GM21360 (cell line): Measurements from ENCODE around the gene KTI12.
"Not testable (repeated sequence)": the region's sequence is repeated elsewhere in the genome, so short reads cannot be mapped to it uniquely, and the experiment has no call there.

Experiments
- ATAC-seq: cut with Tn5 transposase; IDR thresholded peaks from one replicate; pipeline ENCODE4 v1.9.1; 2021; ENCODE audit warnings: mild to moderate bottlenecking, moderate library complexity; ENCODE audit not compliant: unreplicated experiment

The KTI12 gene

DNA sequence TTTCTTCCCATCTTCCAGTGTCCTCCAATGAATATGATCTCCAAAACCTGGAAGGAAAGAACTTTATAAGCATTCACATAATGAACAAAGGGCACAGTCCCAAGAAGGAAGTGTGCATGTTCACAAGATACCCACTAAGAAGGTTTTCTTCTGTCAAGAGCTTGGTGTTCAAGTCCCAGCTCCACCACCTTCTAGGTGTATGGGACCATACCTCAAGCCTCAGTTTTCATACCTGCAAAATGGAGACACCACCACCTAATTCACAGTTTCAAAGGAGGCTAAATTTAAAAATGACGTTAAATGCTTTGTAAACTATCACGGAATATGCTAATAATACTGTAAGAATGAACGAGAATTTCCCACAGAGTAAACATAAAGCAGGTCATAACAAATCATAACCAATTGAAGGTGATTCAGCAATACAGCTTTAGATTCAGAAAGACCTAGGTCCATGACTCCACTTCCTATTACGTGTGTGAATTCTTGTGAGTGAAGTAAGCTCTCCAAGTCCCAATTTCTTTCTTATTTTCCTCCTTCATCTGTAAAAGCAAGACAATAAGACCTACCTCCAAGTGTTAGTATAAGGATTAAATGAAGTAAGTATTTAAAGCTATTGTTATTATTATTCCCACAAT is 8.1 kb upstream of the KTI12 start:
- no peak for ATAC-seq

DNA sequence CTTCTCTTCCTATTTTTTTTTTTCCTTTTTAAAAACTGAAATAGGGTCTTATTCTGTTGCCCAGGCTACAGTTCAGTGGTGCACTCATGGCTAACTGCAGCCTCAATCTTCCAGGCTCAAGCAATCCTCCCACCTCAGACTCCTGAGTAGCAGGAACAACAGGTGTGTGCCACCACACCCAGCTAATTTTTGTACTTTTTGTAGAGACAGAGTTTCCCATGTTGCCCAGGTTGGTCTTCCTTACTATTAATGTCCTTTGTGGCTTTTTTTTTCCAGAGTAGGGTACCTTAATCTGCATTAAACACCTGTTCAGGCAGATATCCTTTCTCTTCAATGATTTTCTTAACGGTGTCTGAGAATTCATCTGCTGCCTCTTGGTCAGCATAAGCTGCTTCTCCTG is 4.3 kb upstream of the KTI12 start:
- ATAC-seq = no peak

DNA sequence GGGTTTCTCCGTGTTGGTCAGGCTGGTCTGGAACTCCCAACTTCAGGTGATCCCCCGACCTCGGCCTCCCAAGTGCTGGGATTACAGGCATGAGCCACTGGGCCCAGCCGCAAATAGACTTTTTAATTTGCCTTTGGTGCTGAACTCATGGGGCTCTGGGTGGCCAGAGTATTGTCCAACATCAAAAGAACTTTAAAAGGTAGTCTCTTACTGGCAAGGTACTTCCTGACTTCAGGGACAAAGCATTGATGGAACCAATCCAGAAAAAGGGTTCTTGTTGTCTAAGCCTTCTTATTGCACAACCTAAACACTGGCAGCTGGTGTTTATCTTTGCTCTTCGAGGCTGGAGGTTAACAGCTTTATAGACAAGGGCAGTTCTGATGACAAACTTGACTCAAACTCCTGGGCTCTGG is 3.8 kb upstream of the KTI12 start:
- no peak for ATAC-seq

DNA sequence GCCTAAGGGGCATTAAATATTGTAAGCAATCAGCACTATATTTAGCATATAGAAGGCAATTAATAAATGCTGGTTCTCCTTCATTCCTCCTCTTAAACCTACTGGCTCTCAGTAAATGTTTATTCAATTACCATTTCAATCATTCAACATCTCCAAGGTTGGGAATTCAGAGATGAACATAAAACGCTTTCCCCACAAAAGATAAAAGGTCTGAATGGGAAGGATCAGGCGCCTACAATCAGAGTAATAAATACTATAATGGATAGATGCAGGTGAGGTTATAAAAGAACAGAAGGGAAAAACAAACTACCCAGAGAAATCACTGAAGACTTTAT is 407 bp upstream of the KTI12 start:
- ATAC-seq = no peak

DNA sequence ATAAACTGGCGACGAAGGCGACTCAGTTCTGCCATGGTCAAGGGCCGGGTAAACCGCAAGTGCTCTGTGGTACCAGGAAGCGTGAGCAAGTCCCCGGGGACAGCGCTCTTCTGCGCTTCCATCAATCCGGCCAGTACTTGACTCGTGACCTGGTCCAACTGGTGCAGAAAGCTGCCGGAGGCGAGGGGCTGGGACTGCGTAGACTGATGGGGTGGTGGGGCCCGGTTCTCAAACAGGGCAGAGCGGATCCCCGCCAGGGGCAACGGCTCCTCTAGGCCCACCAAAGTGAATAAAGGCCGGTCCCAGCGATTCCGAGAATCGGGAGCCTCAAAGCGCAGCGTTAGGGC is 852 bp downstream of the KTI12 start:
- no peak for ATAC-seq

DNA sequence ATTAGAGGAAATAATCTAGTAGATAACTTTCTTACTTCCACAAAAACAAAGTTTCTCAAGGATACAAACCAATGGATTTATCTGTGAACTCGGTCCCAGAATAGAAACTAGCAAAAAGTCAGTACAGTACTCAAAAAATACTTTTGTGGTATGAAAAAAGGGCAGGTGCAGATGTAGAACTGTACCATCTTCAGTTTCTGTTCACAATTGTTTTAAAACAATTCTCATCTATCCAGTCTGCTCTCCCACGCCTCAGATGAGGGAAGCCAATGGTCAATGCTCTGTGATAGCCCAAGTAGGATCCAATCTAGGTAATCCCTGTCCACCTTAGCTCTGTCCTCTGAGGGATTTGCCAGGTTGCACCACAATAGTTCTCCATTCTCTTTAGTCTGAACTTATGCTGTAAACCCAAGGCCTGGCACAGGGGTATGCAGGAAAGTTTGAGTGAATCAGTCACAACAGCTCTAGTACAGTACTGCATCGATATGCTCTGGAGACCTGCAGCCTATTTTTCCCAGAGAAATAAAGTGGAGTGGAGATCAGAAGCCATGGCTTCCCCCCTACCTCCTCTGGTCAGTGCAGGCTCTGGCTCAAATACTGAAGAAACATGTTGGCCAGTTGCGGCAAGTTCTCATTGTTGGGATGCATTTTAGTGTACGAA is 1.4 kb downstream of the KTI12 start:
- ATAC-seq = no peak

DNA sequence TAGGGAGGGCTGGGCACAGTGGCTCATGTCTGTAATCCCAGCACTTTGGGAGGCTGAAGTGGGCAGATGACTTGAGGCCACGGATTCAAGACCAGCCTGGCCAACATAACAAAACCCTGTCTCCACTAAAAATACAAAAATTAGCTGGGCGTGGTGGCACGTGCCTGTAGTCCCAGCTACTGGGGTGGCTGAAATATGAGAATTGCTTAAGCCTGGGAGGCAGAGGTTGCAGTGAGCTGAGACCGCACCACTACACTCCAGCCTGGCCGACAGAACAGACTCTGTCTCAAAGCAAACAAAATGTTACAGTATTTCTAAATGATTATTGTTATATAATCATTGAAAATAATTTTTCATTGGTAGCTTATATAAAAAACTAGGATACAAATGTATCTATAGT is 4.8 kb downstream of the KTI12 start:
- not testable (repeated sequence) for ATAC-seq

DNA sequence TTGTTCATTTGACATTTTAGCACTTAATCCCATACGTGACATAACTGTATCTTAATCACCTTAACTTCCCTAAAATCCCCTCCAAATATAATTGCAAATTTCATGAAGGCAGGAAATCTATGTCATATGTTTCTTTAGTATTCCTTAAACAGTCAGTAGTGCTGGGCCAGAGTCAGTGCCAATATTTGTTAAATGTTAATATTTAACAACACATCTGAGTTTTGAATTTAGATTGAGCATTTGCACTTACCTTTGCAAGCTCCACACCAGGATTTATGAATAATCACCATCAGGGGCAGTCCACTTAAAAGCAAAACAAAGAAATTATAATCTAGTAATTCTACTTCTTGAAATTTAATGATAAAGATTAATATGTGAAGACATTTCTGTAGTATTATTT is 5.3 kb downstream of the KTI12 start:
- ATAC-seq = no peak

DNA sequence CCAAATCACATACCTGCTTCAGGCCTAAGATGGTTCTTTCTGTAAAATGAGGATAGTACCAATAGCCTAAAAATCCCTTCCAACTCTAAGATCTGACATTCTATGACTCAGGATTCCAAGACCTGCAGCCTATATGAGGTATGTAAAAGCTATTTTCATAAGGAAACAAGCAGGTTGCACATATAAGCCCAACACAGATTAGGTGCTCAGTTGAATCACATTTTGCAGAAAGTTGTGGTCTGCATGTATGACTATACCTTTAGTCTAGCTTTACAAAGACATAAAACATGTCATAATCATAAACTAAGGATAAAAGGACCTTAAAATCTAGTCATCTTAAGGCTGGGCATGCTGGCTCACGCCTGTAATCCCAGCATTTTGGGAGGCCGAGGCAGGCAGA is 7.3 kb downstream of the KTI12 start:
- ATAC-seq = no peak

DNA sequence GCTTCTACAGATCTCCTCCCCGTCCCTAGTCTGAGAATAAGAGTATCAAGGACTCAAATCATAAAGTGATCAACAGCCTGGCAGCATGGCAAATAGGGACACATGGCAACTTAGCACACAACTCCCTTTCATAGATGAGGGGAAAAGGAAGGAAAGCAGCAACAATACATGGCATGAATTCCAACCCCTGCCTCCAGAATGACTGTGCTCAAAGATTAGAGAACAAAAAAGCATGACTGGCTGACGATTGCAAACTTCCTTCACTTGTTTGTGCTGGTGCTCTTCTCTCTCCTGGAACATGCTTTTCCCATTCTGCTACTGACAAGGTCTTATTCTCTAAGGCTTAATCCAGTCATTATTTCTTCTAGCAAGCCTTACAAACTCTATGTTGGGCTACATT is 11.5 kb downstream of the KTI12 start:
- ATAC-seq = no peak

DNA sequence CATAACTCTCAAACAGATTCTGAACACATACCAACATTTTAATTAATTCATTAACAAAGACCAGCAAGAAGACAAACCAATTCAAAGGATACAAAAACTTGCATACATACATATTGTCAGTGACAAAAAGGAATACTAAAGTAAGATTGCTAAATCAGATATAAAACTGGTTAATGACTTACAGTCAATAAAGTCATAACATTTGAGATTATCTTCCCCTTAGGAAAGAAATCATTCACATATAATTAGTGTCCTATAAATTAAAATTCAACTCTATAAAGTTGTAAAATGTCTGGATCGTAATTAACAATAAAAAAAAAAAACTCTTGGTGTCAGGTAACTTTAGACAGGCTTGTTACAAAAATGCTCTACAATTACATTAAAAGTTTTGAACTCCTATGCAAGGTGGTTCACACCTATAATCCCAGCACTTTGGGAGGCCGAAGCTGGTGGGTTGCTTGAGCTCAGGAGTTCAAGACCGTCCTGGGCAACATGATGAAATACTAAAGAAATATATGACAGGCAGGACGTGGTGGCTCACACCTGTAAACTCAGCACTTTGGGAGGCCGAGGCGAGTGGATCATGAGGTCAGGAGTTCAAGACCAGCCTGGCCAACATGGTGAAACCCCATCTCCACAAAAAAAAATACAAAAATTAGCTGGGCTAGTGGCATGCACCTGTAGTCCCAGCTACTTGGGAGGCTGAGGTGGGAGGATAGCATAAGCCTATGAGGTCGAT is 25.4 kb downstream of the KTI12 start:
- no peak for ATAC-seq

DNA sequence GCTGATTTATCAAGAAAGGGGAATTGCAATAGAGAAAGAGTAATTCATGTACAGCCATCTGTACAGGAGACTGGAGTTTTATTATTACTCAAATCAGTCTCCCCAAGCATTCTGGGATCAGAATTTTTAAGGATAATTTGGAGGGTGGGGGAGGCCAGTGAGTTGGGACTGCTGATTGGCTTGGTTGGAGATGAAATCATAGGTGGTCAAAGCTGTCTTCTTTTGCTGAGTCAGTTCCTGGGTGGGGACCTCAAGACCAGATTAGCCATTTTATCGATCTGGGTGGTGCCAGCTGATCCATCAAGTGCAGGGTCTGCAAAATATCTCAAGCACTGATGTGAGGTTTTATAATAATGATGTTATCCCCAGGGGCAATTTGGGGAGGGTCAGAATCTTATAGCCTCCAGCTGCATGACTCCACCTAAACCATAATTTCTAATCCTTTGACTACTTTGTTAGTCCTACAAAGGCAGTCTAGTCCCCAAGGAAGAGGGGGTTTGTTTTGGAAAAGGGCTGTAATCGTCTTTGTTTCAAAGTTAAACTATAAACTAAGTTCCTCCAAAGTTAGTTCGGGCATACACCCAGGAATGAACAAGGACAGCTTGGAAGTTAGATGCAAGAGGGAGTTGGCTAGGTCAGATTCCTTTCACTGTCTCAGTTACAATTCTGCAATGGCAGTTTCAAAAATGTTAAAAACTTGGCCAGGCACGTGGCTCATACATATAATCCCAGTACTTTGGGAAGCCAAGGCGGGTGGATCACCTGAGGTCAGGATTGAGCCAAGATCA is 26.2 kb downstream of the KTI12 start:
- ATAC-seq = no peak

DNA sequence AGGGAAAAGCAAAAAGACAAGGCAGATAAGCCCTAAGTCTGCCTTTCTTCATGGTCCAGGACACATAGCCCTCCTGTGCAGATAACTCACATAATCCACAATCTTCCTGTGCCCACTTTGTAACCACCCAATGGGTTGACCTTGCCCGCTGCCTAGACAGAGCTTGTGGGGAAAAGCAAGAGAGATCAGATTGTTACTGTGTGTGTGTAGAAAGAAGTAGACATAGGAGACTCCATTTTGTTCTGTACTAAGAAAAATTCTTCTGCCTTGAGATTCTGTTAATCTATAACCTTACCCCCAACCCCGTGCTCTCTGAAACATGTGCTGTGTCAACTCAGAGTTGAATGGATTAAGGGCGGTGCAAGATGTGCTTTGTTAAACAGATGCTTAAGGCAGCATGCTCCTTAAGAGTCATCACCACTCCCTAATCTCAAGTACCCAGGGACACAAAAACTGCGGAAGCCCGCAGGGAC is 27.5 kb downstream of the KTI12 start:
- not testable (repeated sequence) for ATAC-seq

DNA sequence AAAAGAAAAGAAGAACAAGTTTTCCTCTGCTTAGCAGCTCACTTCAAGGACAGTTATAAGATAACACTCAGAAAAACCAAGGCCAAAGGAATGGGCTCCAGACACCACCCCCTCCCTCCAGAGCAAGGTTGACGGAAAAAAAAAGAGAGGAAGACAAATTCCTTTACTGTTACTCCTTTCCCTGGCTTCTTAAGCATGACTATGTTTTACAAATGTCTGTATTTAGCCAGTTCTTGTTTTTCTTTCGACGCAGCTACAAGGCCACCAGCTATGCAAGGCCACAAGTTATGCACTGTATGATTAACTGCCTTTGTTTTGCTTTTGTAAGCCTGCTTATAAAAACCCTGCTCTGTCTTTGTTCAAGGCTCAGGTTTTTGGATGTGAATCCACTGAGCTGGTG is 28.1 kb downstream of the KTI12 start:
- ATAC-seq = not testable (repeated sequence)

DNA sequence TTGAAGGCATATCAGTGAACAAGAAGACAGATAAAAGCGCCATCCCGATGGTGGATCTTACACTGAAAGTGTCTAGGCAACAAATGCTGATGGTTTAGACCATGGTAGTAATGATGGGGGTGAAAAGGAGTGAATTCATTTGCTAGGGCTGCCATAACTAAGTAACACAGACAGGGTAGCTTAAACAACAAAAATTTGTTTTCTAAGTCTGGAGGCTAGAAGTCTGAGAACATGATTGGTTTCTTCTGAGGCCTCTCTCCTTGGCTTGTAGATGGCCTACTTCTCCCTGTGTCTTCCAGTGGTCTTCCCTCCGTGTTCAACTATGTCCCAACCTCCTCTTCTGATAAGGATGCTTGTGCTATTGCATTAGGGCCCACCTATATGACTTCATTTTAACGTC is 29.7 kb downstream of the KTI12 start:
- ATAC-seq = no peak

DNA sequence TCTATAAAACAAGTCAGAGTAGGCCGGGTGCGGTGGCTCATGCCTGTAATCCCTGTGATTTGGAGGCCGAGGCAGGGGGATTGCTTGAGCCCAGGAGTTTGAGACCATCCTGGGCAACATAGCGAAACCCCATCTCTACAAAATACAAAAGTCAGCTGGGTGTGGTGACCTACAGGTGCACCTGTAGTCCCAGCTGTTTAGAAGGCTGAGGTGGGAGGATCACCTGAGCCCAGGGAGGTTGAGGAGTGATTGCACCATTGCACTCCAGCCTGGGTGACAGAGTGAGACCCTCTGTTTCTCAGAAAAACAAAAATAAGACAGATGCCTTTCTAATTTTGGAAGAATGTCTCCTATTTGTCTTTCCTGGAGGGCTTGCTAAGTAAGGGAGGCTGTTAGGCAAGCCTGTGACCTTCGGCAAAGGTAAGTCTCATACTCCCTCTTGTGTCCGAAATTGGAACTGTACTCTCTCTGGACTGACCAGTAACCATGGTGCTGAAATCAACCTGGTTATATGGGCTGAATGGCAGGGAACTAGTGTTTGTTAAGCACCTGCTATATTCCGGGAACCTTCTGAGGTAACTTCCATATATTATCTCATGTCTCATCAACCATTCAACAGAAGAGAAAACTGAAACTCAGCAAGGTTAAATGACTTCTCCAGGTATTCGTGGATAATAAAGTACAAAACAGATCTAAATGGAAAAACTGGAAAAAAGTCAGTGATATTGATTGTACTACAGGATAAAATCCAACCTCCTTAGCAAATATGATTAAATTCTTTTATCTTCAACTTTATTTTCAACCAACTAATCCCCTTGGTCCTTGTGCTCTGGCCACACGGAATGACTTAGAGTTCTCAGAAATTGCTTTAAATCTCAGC is 31.3 kb downstream of the KTI12 start:
- ATAC-seq = peak; percentile 55

DNA sequence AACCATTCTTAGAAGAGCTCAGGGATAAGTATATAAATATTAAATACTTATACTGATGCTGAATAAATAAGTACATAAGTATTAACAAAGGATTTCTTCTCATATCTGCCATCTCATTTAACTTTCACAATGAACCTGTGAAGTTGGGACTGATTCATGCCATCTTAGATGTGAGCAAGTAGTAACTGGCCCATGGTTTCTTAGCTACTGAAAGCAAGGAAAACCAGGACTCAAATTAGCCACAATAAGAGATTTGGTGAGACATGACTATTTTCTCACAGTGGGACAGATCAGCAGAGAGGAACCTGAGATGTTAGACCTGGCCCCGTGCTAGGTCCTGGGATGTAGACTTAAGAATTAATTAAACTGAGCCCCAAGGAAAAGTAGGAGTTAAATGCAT is 34.9 kb downstream of the KTI12 start:
- no peak for ATAC-seq

DNA sequence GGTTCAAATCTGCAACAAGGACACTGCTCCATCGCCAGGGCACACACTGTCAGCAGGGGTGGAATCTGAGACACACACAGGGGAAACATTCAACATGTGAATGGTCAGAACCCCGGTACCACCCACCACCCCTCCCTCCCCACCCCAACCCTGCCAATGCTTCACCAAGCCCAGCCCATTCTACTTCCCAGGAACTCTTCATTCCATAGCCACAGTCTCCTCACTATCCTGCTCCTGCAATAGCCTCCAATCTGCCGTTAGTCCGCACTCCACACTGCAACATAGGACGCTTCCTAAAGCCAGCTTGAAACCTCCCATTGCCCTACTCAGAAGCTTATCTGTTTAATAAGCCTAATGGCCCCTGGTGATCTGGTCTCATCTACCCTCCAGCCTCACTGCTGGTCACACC is 35.6 kb downstream of the KTI12 start:
- ATAC-seq = no peak

DNA sequence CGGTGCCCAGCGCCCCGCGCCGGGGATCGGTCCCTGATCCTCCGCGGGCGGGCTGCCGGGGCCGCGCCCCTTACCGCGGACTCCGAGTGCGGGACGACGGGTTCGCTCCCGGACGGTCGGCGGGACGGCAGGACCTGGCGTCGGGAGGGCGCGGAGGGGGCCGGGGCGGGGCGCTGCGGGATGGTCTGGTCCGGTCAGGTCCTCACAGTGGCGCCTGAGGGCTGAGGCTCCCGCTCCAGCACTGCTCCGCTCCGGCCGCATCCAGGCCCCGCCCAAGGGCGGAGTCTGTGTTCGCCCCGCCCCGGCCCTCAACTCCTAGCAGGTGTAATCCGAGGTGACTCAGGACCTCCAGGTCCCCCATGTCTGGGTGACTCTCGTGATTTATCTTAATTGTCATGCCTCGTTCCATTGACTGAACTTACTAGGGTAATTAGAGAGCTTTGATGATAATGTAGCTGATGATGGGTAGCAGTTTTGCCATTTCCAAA is 43.1 kb downstream of the KTI12 start, which contains the start of gene RAB3B:
TSS of gene RAB3B (minus strand) at position 223 of the 488 bp plus-strand sequence. CDS start 13,583 bp downstream, outside the sequence.
- ATAC-seq = peak; percentile 75
